ENCODE results near the gene GSX2.

The GSX2 gene

GRCh38 chr4:54096295-54096962 is 3.5 kb upstream of the GSX2 start:
- no peak for DNase-seq (ENCODE audit: low read depth)
- TF ChIP-seq, protein P1, sequence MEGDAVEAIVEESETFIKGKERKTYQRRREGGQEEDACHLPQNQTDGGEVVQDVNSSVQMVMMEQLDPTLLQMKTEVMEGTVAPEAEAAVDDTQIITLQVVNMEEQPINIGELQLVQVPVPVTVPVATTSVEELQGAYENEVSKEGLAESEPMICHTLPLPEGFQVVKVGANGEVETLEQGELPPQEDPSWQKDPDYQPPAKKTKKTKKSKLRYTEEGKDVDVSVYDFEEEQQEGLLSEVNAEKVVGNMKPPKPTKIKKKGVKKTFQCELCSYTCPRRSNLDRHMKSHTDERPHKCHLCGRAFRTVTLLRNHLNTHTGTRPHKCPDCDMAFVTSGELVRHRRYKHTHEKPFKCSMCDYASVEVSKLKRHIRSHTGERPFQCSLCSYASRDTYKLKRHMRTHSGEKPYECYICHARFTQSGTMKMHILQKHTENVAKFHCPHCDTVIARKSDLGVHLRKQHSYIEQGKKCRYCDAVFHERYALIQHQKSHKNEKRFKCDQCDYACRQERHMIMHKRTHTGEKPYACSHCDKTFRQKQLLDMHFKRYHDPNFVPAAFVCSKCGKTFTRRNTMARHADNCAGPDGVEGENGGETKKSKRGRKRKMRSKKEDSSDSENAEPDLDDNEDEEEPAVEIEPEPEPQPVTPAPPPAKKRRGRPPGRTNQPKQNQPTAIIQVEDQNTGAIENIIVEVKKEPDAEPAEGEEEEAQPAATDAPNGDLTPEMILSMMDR (conservative IDR thresholded peaks at IDR 0.05; ENCODE audit: low read depth, low read length): no peak
- H3K4me3 ChIP-seq (ENCODE audit: low read depth, low read length): no peak overlapping the region

DNA sequence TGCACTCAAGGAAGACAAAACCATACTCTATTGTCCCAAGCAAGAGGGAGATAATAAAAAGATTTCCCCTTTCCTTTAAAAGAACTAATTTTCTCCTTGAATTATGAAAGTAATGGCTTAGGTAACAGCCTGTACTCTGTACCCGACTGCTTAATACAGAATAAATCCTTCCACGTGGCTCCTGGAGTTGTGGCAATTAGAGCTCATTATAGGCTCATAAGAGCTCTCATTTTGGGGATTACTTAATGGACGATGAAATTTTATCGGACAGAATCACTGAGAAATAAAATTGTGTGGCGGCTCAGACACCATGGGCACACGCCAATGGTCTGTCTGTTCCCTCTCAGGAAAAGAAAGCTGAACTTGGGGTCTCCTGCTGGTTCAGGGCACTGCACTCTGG is 2.8 kb upstream of the GSX2 start:
- TF ChIP-seq, protein P1 (conservative IDR thresholded peaks at IDR 0.05; ENCODE audit: low read depth, low read length): no peak
- no peak overlapping the region for H3K4me3 ChIP-seq (ENCODE audit: low read depth, low read length)
- no peak for DNase-seq (ENCODE audit: low read depth)

DNA sequence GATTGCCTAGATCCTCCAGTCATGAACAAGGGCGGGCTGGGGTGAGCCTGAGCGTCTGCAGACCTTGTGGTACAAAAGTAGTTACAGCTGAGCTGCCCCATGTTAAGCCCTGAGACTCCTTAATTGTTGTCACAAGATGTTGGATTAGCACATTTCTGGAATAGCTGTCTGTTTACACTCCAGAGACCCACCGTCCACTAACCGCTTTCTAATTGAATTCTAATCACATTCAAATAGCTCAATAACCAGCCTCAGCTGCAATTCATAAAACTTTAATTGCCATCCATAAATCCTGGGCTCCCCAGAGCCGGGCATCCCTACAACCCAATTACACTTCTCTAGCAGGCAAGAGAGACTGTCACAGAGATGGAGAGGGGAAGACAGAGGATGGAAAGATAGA is 1.6 kb upstream of the GSX2 start:
- TF ChIP-seq, protein P1 (conservative IDR thresholded peaks at IDR 0.05; ENCODE audit: low read depth, low read length): no peak
- DNase-seq (ENCODE audit: low read depth): no peak

GRCh38 chr4:54099287-54099747 is 646 bp upstream of the GSX2 start:
- no peak overlapping the region for H3K4me3 ChIP-seq (ENCODE audit: low read depth, low read length)

More for the DNA sequence above, 1.6 kb upstream of the GSX2 start:
- no peak overlapping the region for H3K4me3 ChIP-seq (ENCODE audit: low read depth, low read length)

DNA sequence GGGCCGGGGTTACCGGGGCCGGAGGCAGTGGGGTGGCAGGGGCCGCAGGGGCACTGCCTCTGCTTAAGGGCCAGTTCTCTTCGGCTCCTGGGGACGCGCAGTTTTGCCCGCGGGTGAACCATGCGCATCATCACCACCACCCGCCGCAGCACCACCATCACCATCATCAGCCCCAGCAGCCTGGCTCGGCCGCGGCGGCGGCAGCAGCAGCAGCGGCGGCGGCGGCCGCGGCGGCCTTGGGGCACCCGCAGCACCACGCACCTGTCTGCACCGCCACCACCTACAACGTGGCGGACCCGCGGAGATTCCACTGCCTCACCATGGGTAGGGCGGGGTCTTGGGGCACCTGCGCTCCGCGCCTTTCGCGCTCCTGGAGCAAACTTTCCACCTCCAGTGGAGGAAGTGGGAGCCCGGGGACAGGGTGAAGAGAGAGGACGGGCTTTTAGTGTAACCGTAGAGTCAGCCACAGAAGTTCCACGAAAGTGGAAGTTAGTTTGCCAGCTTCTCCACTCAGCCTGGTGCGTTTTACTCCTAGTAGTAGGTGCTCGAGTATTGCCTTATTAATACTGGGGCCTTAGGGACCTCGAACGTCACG is 729 bp downstream of the GSX2 start:
- TF ChIP-seq, protein P1 (conservative IDR thresholded peaks at IDR 0.05; ENCODE audit: low read depth, low read length): no peak
- peak overlapping the region; percentile 33 for H3K4me3 ChIP-seq (ENCODE audit: low read depth, low read length)
- no peak for DNase-seq (ENCODE audit: low read depth)

More at GRCh38 chr4:54099287-54099747, 646 bp upstream of the GSX2 start:
- peak; percentile 34 for DNase-seq (ENCODE audit: low read depth)
- TF ChIP-seq, protein P1 (conservative IDR thresholded peaks at IDR 0.05; ENCODE audit: low read depth, low read length): no peak

DNA sequence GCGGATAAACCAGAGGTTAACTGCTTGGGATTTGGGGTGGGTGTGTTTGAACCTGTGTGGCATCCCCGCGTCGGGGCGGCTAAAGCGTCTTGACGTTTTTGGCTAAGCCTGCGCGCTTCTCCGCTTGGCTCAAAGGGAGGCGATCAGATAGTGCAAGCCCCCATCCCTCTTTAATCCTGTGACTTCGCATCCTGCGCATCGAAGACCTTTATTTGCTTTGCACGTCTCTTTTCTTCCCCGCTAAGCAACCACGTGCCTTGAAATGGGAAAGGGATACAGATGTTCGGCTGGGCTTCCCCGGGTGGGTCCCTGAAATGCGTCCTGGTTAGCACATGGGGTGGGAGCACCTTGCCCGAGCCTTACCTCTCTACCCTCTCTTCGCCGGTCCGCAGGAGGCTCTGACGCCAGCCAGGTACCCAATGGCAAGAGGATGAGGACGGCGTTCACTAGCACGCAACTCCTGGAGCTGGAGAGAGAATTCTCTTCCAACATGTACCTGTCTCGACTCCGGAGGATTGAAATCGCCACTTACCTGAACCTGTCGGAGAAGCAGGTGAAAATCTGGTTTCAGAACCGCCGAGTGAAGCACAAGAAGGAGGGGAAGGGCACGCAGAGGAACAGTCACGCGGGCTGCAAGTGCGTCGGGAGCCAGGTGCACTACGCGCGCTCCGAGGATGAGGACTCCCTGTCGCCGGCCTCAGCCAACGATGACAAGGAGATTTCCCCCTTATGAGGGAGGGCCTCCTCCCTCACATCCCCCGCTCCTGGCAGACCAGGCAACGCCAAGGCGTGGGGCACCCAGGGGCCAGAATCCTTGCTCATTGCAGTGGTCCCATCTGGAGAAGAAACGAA is 1.5 kb downstream of the GSX2 start:
- TF ChIP-seq, protein P1 (conservative IDR thresholded peaks at IDR 0.05; ENCODE audit: low read depth, low read length): no peak
- no peak overlapping the region for H3K4me3 ChIP-seq (ENCODE audit: low read depth, low read length)
- no peak for DNase-seq (ENCODE audit: low read depth)

All from choroid plexus epithelial cell (primary cell).